ENCODE measurements around the gene HTR3D. TPM values are rescaled to one million over a fixed set of nuclear protein-coding genes. Genes with fewer than 3 reads are reported as not detected.

The HTR3D gene
- polyA plus RNA-seq, 1 of the 3 experiments (the other 2 are of a cell fraction), result not detected

GRCh38 chr3:184062637-184063036 is 31.1 kb downstream of the HTR3D start (continued):
- TF ChIP-seq RXRA (IDR thresholded peaks at IDR 0.05; ENCODE audit: borderline replicate concordance, low read depth) (no peak), MAX (IDR thresholded peaks at IDR 0.05; ENCODE audit: low read depth) (no peak), GATA2 (CRISPR knock-in tag; IDR thresholded peaks at IDR 0.05) (no peak), TCF12 (IDR thresholded peaks at IDR 0.05) (no peak), FOXJ3 (CRISPR knock-in tag; IDR thresholded peaks at IDR 0.05) (no peak), EZH2phosphoT487 (IDR thresholded peaks at IDR 0.05; ENCODE audit: borderline replicate concordance, low read depth) (no peak)

GRCh38 chr3:184066211-184066610 is 34.7 kb downstream of the HTR3D start:
- H4K20me1 ChIP-seq (ENCODE audit: insufficient read depth), result no peaks in the 10 kb centered on the region
- no peaks in the 10 kb centered on the region for H3K36me3 ChIP-seq (replicated peaks in 1 of 2; ENCODE audit: control insufficient read depth in 1 of 2, insufficient read depth in 2 of 2, low read length in 1 of 2)
- H2AFZ ChIP-seq (ENCODE audit: low read depth), result 0 out of 2 replicates have a peak overlapping the region, but pooled peaks have one; percentile 29
- WGBS (ENCODE audit: low lambda C conversion rate), result 94% methylated on average over 2 of the region's 2 CpGs
- TF ChIP-seq MAX (IDR thresholded peaks at IDR 0.05; ENCODE audit: low read depth), result no peak
- no peak for TF ChIP-seq PBX3 (IDR thresholded peaks at IDR 0.05)
- TF ChIP-seq JUND (IDR thresholded peaks at IDR 0.05), result no peak
- TF ChIP-seq RCOR1 (IDR thresholded peaks at IDR 0.05; ENCODE audit: low read length), result no peak
- no peak for TF ChIP-seq MXI1 (IDR thresholded peaks at IDR 0.05; ENCODE audit: low read depth, low read length)
- no peak for TF ChIP-seq YY1 (IDR thresholded peaks at IDR 0.05; ENCODE audit: low read depth)
- TF ChIP-seq SMC3 (IDR thresholded peaks at IDR 0.05; ENCODE audit: low read depth, low read length), result no peak
- TF ChIP-seq RXRA (IDR thresholded peaks at IDR 0.05; ENCODE audit: borderline replicate concordance, low read depth), result no peak
- no peak for TF ChIP-seq TCF12 (IDR thresholded peaks at IDR 0.05)
- TF ChIP-seq ELF1 (IDR thresholded peaks at IDR 0.05), result no peak
- TF ChIP-seq IRF3 (IDR thresholded peaks at IDR 0.05; ENCODE audit: low read depth, low read length), result no peak
- TF ChIP-seq EP300 (IDR thresholded peaks at IDR 0.05; ENCODE audit: borderline replicate concordance in 1 of 2, low read depth in 1 of 2, low read length in 1 of 2), result no peak
- TF ChIP-seq GABPA (IDR thresholded peaks at IDR 0.05; ENCODE audit: low read depth), result no peak
- no peak for TF ChIP-seq FOSL2 (IDR thresholded peaks at IDR 0.05; ENCODE audit: borderline replicate concordance, low read depth)
- TF ChIP-seq CTCF (IDR thresholded peaks at IDR 0.05), result no peak
- ChIA-PET POLR2A (no interaction called here), CTCF (no interaction called here)
- H3K9ac ChIP-seq, result no peak overlapping the region
- H3K4me2 ChIP-seq, result no peak overlapping the region
- no peaks in the 10 kb centered on the region for H3K9me2 ChIP-seq
- H3K27ac ChIP-seq (ENCODE audit: low read depth in 2 of 2, low read length in 1 of 2), result no peak overlapping the region
- H3K27me3 ChIP-seq (ENCODE audit: insufficient read depth), result no peaks in the 10 kb centered on the region
- no peaks in the 10 kb centered on the region for H3F3A ChIP-seq (replicated peaks; ENCODE audit: insufficient read depth)
- H3K79me2 ChIP-seq (ENCODE audit: insufficient read depth), result no peaks in the 10 kb centered on the region
- no peaks in the 10 kb centered on the region for H3K9me3 ChIP-seq
- H3K4me3 ChIP-seq (ENCODE audit: low read depth in 2 of 2, low read length in 1 of 2), result no peak overlapping the region
- DNase-seq, result no peak
- no peaks in the 10 kb centered on the region; a peak in 1 of 4 replicates for H3K4me1 ChIP-seq (ENCODE audit: control insufficient read depth in 1 of 2, insufficient read depth in 2 of 2, low read depth in 1 of 2, low read length in 1 of 2)

All from SK-N-SH (cell line).